AG09319 (cell line): Measurements from ENCODE around the gene MEGF9.
"Not testable (repeated sequence)": the region's sequence is repeated elsewhere in the genome, so short reads cannot be mapped to it uniquely, and the experiment has no call there.

Source experiments
- DNase-seq: peaks from one replicate; pipeline ENCODE4 v3.0.0-alpha.2; 2010; ENCODE audit warnings: low read depth; ENCODE audit errors: extremely low read depth
- CTCF ChIP-seq: IDR thresholded peaks from 2 replicates; pipeline ENCODE4 v1.5.1; 2011; ENCODE audit warnings: low read depth, mild to moderate bottlenecking, inconsistent platforms, low read length, moderate library complexity

MEGF9 gene

GRCh38 chr9:120648581-120649197, 65.6 kb downstream of the MEGF9 start:
- no peak for DNase-seq
- TF ChIP-seq CTCF, result no peak

GRCh38 chr9:120646948-120647347, 67.3 kb downstream of the MEGF9 start:
- no peak for TF ChIP-seq CTCF

GRCh38 chr9:120645760-120646159, 68.5 kb downstream of the MEGF9 start:
- TF ChIP-seq CTCF, result no peak
- no peak for DNase-seq

More at GRCh38 chr9:120646948-120647347, 67.3 kb downstream of the MEGF9 start:
- no peak for DNase-seq

GRCh38 chr9:120643061-120643460, 71.2 kb downstream of the MEGF9 start:
- no peak for DNase-seq
- TF ChIP-seq CTCF, result no peak

- no peak for DNase-seq
- no peak for TF ChIP-seq CTCF
Measured at GRCh38 chr9:120642129-120642770, 72.0 kb downstream of the MEGF9 start.

GRCh38 chr9:120640874-120641273, 73.4 kb downstream of the MEGF9 start:
- not testable (repeated sequence) for DNase-seq

- no peak for TF ChIP-seq CTCF
- no peak for DNase-seq
Measured at GRCh38 chr9:120640380-120640779, 73.9 kb downstream of the MEGF9 start.

- TF ChIP-seq CTCF, result no peak
- no peak for DNase-seq
Measured at GRCh38 chr9:120637919-120638318, 76.4 kb downstream of the MEGF9 start.
